Measurements from ENCODE around the gene GATAD2B.

- peak in 1 of 5 experiments; percentile 25 for TF ChIP-seq CTCF (IDR thresholded peaks at IDR 0.05 in 4 of 5, conservative IDR thresholded peaks at IDR 0.05 in 1 of 5)
- TF ChIP-seq POLR2A (IDR thresholded peaks at IDR 0.05) = peak in 1 of 2 donors; percentile 58
Observed at GRCh38 chr1:153922076-153922971, 448 bp downstream of the GATAD2B start.
